ENCODE data around the gene TMTC1.

The TMTC1 gene

DNA sequence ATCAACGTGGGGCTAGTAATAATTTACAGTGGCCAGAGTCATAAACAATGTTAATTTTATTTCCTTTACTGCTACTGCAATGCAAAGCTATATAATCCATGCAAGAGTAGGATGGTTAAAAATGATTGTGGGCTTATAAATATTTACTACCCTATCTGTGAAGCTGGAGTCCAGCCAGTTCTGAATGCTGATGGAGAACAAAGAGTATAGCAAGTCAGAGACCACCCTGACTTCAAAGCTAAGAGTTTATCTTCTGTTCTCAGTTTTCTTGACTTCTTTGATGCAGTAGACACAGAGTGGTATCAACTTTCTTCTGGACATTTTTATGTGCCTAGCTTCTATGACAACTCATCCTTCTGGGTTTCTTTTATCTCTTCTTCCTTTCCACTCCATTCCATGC, 252.3 kb downstream of the TMTC1 start:
- DNase-seq (ENCODE audit: low spot score) = no peak

DNA sequence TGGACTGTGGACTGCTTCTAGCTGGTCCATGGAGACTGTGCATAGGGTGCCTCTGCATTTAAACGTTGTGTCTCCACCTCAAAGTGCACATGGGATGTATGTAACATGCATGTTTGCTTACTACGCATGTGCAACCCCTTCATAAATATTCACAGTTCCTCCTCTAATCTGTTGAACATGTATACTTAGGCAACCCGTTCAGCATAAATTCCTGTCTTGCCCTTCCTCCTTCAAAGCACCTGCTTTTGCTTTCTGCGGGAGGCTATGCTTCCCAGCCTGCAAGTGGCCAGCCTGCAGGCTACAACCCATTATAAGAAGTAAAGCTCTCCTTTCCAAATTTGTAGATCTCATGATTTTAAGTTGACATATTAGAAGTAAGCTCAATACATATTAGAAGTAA, 253.3 kb downstream of the TMTC1 start:
- DNase-seq (ENCODE audit: low spot score) = no peak

DNA sequence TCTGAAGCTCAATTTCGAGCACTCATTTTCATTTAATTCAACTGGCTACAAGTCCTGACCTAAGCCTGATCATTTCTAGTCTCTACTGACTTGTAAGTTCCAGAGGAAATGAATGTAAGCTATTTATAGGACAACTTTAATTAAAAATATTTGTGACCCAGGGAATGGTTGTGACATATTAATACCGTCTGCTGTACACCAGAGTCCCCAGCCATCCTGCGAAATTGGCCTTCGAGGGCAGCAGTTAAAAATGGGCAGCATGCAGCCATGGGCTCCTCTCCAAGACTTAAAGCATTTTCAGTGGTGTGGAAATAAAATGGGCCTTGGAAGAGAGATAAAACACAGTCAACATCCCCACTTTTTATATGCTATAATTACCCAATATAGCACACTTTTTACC, 255.6 kb downstream of the TMTC1 start:
- DNase-seq (ENCODE audit: low spot score) = no peak

DNA sequence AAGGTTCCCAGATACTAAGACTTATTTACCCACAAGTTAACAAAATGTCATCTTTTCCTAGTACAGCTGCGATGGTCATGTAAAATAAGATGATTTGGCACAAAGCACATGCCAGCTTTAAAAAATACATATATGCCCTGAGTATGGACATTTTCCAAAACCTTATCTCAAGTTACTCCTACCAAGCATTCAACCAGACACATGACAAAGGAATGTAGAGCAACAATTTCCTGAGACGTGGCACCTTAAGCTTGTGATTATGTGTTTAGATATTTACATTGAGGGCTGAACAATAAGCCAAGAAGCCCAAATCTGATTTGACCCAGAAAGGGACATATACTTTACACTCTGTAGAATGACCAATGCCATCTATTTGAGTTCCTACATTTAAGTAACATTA, 261.8 kb downstream of the TMTC1 start:
- no peak for DNase-seq (ENCODE audit: low spot score)

DNA sequence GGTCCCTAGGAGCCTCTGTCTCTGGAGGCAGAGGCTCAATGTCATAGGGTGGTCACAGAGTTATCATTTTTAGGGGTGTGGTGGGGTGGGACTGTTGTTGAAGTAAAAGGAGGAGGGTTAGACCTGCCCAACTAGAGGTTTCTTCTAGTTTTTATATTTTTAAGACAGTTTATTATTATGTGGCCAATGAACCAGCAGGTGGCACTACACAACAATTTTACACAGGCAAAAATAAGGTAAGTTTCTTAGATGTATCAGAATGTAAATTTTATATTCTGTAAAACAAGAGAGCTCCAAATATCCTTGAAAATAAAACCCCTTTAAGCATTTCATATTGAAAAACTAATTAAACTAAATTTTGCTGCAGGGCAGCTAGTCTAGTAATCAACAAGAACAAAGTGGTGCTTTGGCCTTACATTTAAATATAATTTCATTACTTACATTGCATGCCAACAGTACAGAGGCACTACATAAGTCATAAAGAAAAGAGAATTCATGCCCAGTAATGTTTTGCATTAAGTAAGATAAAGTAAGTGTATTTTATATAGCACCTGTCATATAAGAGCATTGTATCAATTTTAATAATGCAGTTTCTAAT, 264.1 kb downstream of the TMTC1 start:
- peak; percentile 35 for DNase-seq (ENCODE audit: low spot score)

DNA sequence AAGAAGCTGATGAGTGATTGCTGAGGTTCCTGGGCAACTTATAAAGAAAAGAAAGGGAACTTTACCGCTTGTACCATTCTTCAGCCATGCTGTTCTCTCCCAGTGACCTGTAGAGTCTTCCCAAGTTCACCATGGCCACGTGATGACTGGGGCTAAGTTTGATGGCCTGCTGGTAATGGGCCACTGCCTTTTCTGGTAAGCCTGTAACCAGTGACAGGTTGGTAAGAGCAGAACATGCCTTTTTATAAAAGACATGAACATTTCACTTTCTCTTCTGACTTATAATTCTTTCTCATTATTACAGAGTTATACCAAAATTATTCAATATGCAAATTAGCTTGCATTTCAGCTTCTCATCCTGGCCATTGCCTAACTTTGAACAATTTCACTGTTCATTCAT, 265.3 kb downstream of the TMTC1 start:
- no peak for DNase-seq (ENCODE audit: low spot score)

DNA sequence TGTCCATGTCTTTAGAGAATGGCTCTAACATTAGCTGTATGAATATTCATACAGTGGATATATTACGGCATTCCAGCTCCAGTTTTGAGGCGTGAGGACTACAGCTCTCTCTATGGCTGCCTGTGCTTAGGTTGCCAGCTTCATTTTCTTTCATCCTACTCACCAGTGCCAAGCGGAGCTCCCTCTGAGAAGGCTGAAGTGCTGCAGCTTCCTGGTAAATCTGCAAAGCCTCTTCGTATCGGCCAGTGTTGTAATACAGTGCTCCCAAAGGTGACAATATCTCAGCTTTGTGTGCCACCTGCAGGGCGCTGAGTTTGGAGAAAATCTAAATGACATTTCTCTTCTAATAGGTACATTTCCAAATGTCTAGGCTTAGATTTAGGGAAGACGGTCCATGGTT, 266.5 kb downstream of the TMTC1 start:
- no peak for DNase-seq (ENCODE audit: low spot score)

DNA sequence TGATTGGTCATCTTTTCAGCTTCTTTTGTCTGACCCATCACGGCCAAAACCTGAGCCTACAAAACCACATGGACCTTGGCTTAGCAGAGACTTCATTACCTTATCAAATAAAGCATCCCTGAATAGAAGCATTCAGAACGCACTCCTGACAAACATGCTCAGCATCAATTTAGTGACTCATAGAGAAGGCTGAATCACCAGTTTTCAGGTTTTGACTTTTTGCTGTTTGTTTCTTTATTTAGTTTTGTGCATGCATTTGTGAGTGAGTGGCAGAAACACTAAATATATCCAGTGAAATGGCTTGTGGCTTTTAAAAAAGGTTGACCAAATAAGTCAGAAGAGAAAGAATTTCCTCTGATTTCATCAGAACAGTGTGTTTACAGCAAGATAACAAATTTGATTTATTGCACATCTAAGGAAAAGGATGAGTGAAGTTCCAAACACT, 267.3 kb downstream of the TMTC1 start:
- no peak for DNase-seq (ENCODE audit: low spot score)

DNA sequence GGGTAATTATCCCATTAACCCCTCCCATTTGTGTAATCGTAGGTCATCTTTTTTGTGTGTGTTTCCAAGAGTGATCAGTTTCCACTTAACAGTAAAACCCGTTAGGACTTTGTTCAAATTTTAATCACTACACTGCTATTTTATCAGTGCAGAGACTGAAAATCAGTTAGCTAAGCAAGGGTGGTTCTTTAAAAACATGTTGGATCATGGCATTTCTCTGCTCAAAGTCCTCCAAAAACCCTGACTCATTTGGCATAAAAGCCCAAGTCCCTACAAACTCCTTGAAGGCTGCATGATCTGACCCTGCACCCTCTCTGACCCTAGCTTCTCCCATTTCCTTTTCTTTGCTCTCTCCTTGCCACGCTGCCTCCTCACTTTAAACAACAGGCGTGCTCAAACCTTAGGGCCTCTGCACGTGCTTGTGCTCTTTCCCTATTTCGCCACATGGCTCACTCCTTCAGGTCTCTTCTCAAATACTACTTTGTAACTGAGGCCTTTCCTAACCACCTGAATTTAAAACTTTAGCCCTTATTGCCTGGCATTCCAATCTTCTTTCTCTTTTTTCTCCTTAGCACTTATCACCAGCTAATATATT, 273.1 kb downstream of the TMTC1 start:
- no peak for DNase-seq (ENCODE audit: low spot score)

DNA sequence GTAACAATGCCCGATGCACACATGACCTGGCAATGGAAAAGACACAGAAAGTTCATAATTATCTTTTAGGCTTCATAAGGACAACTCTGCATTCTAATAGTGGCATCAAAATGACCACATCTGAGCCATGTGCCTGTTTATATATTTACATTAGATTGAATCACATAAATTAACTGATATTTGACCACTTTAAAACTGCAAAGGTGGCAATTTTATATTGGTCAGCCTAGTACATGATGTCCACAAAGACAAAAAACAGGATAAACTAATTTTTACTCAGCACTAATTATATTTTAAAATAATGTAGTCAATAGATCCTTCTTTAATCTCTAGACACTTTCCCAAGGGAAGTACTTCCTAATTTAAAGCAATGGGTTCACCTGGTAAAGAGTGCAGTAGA, 274.2 kb downstream of the TMTC1 start:
- no peak for DNase-seq (ENCODE audit: low spot score)

DNA sequence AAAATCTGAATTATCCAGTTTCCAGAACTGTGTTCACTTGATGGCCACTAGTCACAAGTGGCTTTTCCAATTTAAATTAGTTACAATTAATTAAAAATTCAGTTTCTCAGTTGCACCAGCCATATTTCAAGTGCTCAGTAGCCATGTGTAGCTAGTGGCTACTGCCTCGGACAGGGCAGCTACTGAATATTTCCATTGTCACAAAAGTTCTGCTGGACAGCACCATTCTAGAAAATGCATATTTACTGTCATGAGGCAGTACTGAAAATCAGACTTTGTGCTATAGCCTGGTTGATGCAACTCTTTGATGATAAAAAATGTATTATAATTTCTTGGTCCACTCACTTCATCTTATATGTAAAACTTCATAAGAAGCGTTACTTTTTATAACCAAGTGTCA, 274.8 kb downstream of the TMTC1 start:
- DNase-seq (ENCODE audit: low spot score) = no peak

DNA sequence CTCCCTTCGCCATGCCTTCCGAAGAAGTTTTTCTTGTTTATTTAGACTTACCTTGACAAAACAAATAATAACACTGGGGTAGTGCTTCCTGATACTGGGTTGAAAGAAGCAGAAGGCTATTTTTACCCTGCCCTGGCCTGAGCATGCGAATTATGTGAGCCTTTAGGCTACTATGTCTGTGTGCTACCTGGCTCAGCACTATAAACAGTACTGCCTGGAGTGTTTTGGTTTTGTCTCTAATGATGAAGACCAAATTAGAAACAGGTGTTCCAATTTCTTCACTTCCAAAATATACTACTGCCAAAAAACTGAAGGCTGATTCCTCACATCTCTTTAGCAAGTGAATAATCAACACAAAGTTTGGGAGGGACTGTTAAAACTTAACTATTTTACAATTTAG, 278.6 kb downstream of the TMTC1 start:
- no peak for DNase-seq (ENCODE audit: low spot score)

DNA sequence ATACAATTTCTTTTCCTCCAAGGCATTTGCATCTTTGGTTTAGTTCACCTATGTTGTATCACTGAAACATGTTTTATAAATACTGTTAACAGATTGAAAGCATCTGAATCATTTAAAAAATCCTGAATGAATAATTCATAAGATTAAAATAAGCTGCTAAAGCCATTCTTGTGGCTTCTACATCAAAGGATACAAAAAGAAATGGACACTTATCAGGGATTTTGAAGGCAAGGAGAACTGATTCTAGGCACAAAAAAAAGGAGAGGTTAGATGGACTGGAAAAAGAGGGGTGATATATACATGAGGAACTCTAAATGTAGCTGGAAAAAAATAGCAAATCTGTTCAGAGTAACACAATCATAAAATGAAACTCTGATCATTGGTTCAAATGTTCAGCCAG, 280.5 kb downstream of the TMTC1 start:
- no peak for DNase-seq (ENCODE audit: low spot score)

DNA sequence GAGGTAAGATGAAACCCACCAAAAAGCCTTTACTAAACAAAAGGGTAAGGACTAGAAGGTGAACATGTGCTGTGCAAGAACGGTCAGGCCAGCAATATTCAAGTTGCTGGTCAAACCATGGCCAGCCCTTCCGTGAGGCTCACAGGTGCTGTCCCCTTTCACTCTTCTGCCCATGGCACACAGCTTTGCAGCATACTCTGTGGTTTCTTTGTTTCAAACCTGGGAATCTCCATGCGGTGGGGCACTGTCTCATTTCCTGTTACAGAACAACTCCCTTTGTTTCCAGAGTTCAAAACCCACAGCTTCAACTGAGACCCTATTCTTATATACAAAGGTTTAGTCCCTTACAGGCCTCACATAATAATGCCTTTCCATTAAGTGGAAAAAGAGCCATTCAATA, 284.5 kb downstream of the TMTC1 start:
- no peak for DNase-seq (ENCODE audit: low spot score)

DNA sequence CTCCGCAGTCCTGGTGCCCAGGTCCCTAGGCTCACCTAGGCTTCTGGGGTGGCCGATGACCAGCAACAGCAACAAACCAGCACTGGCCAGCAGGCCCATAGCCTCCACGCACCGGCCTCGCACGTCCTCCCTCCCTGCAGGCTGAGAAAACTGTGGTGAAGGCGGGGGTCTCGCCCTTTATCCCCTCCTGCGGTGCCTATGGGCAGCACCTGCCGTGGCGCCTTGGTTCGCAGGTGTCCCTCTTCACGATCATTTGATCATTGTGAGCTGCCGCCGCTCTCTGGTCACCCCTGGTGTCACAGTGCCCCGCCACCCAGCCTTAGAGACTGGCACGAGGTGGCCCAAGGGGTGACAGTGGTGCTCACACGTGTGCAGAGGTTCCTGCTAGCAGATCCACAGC, 286.2 kb downstream of the TMTC1 start, which contains the start of gene OVCH1:
Gene OVCH1 (minus strand): TSS at position 99 of the 400 bp plus-strand sequence. CDS start 0 bp downstream, at position 99.
- DNase-seq (ENCODE audit: low spot score) = no peak

DNA sequence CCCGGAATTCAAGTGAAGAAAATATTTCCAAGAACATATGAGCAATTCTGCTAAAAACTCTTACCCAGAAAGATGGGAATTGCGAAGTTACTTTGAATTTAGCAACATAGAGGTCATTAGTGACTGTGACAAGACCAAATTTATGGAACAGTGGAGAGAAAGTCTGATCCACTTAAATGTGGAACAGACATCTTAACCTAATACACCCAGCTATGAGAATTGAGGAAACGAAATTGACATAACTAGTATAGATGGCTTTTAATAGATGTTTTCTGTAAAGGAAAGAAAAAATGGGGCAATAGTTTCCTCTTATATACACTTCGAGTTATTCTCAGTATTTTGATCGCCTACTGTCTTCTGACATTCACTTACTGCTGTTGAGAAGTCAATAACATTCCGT, 290.9 kb downstream of the TMTC1 start:
- DNase-seq (ENCODE audit: low spot score) = no peak

DNA sequence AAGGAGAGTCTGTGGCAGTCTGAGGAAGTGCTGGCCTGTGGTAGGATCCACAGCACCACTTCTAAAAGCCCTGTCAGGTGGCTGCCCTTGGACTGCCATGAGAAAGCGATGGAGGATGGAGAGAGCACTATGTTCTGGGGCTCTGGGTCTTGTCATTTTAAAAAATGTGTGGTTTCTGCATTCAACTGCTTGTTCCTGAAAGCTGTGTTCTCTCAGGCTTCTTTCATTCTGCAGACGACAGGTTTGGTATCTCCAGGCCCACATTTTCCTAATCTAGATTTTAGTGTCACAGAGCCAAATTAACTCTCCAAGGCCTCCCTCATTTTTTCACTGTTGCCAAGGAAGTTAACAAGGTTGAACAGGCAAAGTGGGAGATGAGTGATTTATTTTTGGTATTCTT, 296.8 kb downstream of the TMTC1 start:
- DNase-seq (ENCODE audit: low spot score) = no peak

DNA sequence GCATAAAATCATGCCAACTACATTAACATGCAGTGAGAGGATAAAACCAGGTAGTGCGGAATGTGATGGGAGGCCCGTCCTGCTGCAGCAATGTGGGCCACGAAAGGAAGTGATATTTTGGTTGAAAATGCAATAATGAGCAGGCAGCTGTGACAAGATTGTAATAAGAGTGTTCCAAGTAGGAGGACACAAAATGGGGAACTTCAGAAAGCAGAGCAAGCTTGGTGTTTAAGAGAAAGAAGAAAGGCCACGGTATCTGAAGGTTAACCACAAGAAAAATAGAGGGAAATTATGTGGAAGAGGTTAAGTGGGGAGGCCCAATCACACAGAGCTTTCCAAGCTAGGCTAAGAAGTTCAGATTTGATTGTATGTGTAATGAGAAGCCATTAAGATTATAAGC, 320.5 kb downstream of the TMTC1 start:
- no peak for DNase-seq (ENCODE audit: low spot score)

DNA sequence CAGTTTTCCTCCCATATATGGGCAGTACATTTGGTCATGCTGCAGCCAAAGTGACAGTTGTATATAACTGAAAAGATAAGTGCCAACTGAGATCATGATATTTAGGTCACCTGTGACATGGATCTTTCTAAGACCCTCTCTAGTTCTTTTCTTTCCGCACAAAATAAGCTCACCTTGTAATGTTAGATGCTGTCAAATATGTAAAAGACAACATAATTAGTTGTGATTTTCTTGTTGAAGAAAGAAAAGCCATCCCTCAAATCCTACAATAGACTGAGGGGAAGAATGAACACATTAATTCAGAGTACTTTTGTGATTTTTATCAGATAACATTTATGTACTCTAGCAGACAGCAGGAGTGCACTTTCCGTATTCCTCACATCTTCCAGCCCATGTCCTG, 323.7 kb downstream of the TMTC1 start:
- no peak for DNase-seq (ENCODE audit: low spot score)

DNA sequence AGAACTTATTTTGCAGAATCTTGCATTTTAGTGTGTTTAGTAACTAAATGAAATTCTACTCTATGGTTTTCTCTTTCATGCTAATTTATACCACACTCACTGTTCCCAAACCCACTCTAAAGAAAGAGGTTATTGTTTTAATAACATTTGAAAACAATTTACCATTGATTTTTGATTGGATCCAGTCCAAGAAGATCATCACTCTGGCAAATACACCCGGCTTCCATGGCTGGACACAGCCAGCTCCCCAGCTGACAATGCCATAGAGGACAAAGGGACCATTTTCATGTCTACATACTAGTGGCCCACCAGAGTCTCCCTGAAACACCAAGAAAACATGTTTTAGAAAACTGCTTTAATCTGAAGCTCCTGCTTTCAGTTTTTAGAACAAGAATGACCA, 328.7 kb downstream of the TMTC1 start:
- no peak for DNase-seq (ENCODE audit: low spot score)

DNA sequence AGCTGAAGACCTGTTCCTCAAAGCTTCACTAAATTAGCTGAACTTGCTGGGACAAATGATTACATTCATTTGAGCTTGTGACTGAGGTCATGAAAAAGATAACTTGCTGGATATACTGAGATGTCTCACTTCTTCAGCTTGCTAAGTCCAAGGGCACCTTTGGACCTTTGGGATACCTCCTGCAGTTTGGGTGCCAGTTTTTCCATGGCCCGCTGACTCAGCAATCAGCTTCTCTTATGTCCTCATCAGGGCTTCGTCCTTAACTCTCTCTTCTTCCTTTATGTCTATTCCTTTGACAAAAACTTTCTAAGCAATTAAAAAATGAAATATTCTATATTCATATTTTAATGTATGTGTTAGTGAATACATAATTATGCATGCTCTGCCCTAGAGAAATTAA, 331.9 kb downstream of the TMTC1 start:
- DNase-seq (ENCODE audit: low spot score) = no peak
